ENCODE measurements around the gene ISCU. TPM values are rescaled to one million over a fixed set of nuclear protein-coding genes. Genes with fewer than 3 reads are reported as not detected.

ISCU gene
- 10 to 100 TPM; 38.7 to 87.2 TPM for polyA plus RNA-seq

DNA sequence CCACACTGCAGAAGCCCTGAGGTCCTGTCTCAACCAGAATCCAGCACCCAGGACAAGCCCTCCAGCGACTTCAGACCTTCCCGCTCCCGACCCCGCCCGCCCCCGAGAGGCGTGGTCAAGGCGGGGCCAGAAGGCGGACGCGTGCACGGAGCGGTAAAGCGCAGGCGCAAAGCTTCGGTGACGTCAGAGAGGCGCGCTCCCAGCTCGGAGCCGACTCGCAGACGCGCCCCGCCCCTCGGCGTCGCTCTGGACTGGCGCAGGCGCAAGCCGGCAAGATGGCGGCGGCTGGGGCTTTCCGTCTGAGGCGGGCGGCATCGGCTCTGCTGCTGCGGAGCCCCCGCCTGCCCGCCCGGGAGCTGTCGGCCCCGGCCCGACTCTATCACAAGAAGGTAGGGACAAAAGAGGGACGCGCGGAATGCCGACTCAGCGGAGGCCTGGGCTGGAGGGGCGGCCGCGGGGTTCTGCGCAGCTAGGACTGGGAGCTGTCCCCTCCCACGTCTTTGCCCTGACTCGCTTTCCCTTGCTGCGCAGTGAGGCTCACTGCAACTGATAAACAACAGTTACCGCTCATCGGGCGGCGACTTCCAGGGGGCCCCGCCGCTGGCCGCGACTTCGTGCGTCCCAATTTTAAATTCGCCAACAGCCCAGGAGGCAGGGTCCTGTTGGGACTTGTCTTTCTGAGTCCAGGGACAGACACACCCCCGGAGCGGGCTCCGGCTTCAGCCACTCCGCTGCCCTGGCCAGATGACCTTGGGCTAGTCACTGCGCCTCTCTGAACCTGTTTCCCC, at the start of gene ISCU:
Gene ISCU, plus strand, starts transcription at position 249 of the 788 bp plus-strand sequence. Its CDS starts 27 bp downstream, at position 276.
- WGBS, 2 donors: 0% methylated on average over 64 to 72 of the region's 72 CpGs
- Histone ChIP-seq H3K27ac (ENCODE audit: low read depth in 2 of 2, low read length in 1 of 2) (peak within 1 kb of the TSS; percentile 91 to 95), H3K27me3 (ENCODE audit: control insufficient read depth in 1 of 2, insufficient read depth in 2 of 2, low read length in 2 of 2) (no peaks in the 10 kb centered on the region), H3K9me3 (ENCODE audit: control insufficient read depth in 2 of 2, insufficient read depth in 1 of 2, low read depth in 1 of 2, low read length in 1 of 2) (no peaks in the 10 kb centered on the region), H3K4me1 (ENCODE audit: control insufficient read depth in 2 of 2, insufficient read depth in 2 of 2, low read length in 1 of 2) (peaks cover 3 to 7% of the 10 kb centered on the region in 2 donors), H3K36me3 (ENCODE audit: control insufficient read depth in 2 of 2, insufficient read depth in 2 of 2, low read length in 1 of 2) (peaks cover 7 to 14% of the 10 kb centered on the region in 2 donors), H3K4me3 (ENCODE audit: low read depth in 1 of 2, low read length in 2 of 2) (peak within 1 kb of the TSS; percentile 97 to 99)

GRCh38 chr12:108514468-108514972, 47.9 kb upstream of the ISCU start:
- Histone ChIP-seq H3K27ac (ENCODE audit: low read depth in 2 of 2, low read length in 1 of 2) (no peak overlapping the region), H3K4me3 (ENCODE audit: low read depth in 1 of 2, low read length in 2 of 2) (peak overlapping the region; percentile 20 to 43), H3K4me1 (ENCODE audit: control insufficient read depth in 2 of 2, insufficient read depth in 2 of 2, low read length in 1 of 2) (peaks cover 6 to 13% of the 10 kb centered on the region in 2 donors), H3K9me3 (ENCODE audit: control insufficient read depth in 2 of 2, insufficient read depth in 1 of 2, low read depth in 1 of 2, low read length in 1 of 2) (no peaks in the 10 kb centered on the region), H3K27me3 (ENCODE audit: control insufficient read depth in 1 of 2, insufficient read depth in 2 of 2, low read length in 2 of 2) (no peaks in the 10 kb centered on the region), H3K36me3 (ENCODE audit: control insufficient read depth in 2 of 2, insufficient read depth in 2 of 2, low read length in 1 of 2) (peaks cover 5 to 13% of the 10 kb centered on the region in 2 donors)
- WGBS, 2 donors: 28 to 29% methylated on average over 19 of the region's 19 CpGs

GRCh38 chr12:108514973-108515814, 47.2 kb upstream of the ISCU start, which contains the start of gene FICD:
Gene FICD (plus strand): TSS chr12:108515277. CDS start chr12:108516973, 1,696 bp downstream.
- Histone ChIP-seq H3K9me3 (ENCODE audit: control insufficient read depth in 2 of 2, insufficient read depth in 1 of 2, low read depth in 1 of 2, low read length in 1 of 2) (no peaks in the 10 kb centered on the region), H3K27me3 (ENCODE audit: control insufficient read depth in 1 of 2, insufficient read depth in 2 of 2, low read length in 2 of 2) (no peaks in the 10 kb centered on the region), H3K4me1 (ENCODE audit: control insufficient read depth in 2 of 2, insufficient read depth in 2 of 2, low read length in 1 of 2) (peaks cover 6 to 13% of the 10 kb centered on the region in 2 donors), H3K27ac (ENCODE audit: low read depth in 2 of 2, low read length in 1 of 2) (peak within 1 kb of the TSS; percentile 62 to 80), H3K36me3 (ENCODE audit: control insufficient read depth in 2 of 2, insufficient read depth in 2 of 2, low read length in 1 of 2) (peaks cover 5 to 18% of the 10 kb centered on the region in 2 donors), H3K4me3 (ENCODE audit: low read depth in 1 of 2, low read length in 2 of 2) (peak within 1 kb of the TSS; percentile 74 to 86)
- WGBS, 2 donors: 0 to 1% methylated on average over 61 to 67 of the region's 67 CpGs

GRCh38 chr12:108515916-108516315, 46.5 kb upstream of the ISCU start:
- H3K27me3 ChIP-seq (ENCODE audit: control insufficient read depth in 1 of 2, insufficient read depth in 2 of 2, low read length in 2 of 2): no peaks in the 10 kb centered on the region
- peak overlapping the region in 1 of 2 donors; percentile 80 for H3K27ac ChIP-seq (ENCODE audit: low read depth in 2 of 2, low read length in 1 of 2)
- peaks cover 5 to 23% of the 10 kb centered on the region in 2 donors for H3K36me3 ChIP-seq (ENCODE audit: control insufficient read depth in 2 of 2, insufficient read depth in 2 of 2, low read length in 1 of 2)
- H3K9me3 ChIP-seq (ENCODE audit: control insufficient read depth in 2 of 2, insufficient read depth in 1 of 2, low read depth in 1 of 2, low read length in 1 of 2): no peaks in the 10 kb centered on the region
- H3K4me1 ChIP-seq (ENCODE audit: control insufficient read depth in 2 of 2, insufficient read depth in 2 of 2, low read length in 1 of 2): peaks cover 6 to 13% of the 10 kb centered on the region in 2 donors
- H3K4me3 ChIP-seq (ENCODE audit: low read depth in 1 of 2, low read length in 2 of 2): peak overlapping the region; percentile 74 to 86
- WGBS, 2 donors: 58 to 61% methylated on average over 5 of the region's 5 CpGs

DNA sequence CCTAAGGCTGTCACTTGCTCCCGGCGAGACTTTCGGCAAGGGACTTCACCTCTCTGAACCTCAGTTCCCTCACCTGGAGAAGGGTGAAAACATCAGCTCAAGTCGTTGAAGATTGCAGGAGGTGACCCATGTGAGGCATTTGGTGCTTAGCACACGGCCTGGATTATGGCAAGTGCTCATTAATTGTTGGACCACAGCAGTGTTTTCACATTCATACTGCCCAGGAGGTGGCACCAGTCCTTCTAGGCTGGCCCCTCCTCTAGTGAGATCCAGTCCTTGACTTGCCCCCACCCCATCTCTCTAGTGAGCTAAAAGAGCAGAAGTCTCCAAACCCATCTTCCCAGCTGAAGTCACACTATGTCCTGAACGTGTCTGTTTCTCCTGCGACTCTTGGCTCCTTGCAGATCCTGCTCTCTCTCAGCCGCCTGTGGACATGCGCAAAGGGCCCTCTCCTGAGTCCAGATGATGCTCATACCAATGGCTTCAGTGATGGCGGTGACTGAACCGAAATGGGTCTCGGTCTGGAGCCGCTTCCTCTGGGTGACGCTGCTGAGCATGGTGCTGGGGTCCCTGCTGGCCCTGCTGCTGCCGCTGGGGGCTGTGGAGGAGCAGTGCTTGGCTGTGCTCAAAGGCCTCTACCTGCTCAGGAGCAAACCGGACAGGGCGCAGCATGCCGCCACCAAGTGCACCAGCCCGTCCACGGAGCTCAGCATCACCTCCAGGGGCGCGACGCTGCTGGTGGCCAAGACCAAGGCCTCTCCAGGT, 45.7 kb upstream of the ISCU start:
- Histone ChIP-seq H3K27ac (ENCODE audit: low read depth in 2 of 2, low read length in 1 of 2) (no peak overlapping the region), H3K4me1 (ENCODE audit: control insufficient read depth in 2 of 2, insufficient read depth in 2 of 2, low read length in 1 of 2) (peaks cover 6 to 13% of the 10 kb centered on the region in 2 donors), H3K27me3 (ENCODE audit: control insufficient read depth in 1 of 2, insufficient read depth in 2 of 2, low read length in 2 of 2) (no peaks in the 10 kb centered on the region), H3K9me3 (ENCODE audit: control insufficient read depth in 2 of 2, insufficient read depth in 1 of 2, low read depth in 1 of 2, low read length in 1 of 2) (no peaks in the 10 kb centered on the region), H3K36me3 (ENCODE audit: control insufficient read depth in 2 of 2, insufficient read depth in 2 of 2, low read length in 1 of 2) (peaks cover 5 to 27% of the 10 kb centered on the region in 2 donors), H3K4me3 (ENCODE audit: low read depth in 1 of 2, low read length in 2 of 2) (no peak overlapping the region)
- 86 to 87% methylated on average over 23 of the region's 23 CpGs for WGBS, 2 donors

- Histone ChIP-seq H3K27me3 (ENCODE audit: control insufficient read depth in 1 of 2, insufficient read depth in 2 of 2, low read length in 2 of 2) (no peaks in the 10 kb centered on the region), H3K4me3 (ENCODE audit: low read depth in 1 of 2, low read length in 2 of 2) (no peak overlapping the region), H3K36me3 (ENCODE audit: control insufficient read depth in 2 of 2, insufficient read depth in 2 of 2, low read length in 1 of 2) (peaks cover 5 to 28% of the 10 kb centered on the region in 2 donors), H3K9me3 (ENCODE audit: control insufficient read depth in 2 of 2, insufficient read depth in 1 of 2, low read depth in 1 of 2, low read length in 1 of 2) (no peaks in the 10 kb centered on the region), H3K4me1 (ENCODE audit: control insufficient read depth in 2 of 2, insufficient read depth in 2 of 2, low read length in 1 of 2) (peaks cover 6 to 13% of the 10 kb centered on the region in 2 donors), H3K27ac (ENCODE audit: low read depth in 2 of 2, low read length in 1 of 2) (no peak overlapping the region)
- WGBS, 2 donors: 83 to 86% methylated on average over 12 of the region's 12 CpGs
These were observed 44.9 kb upstream of the ISCU start for GRCh38 chr12:108517288-108518100.

DNA sequence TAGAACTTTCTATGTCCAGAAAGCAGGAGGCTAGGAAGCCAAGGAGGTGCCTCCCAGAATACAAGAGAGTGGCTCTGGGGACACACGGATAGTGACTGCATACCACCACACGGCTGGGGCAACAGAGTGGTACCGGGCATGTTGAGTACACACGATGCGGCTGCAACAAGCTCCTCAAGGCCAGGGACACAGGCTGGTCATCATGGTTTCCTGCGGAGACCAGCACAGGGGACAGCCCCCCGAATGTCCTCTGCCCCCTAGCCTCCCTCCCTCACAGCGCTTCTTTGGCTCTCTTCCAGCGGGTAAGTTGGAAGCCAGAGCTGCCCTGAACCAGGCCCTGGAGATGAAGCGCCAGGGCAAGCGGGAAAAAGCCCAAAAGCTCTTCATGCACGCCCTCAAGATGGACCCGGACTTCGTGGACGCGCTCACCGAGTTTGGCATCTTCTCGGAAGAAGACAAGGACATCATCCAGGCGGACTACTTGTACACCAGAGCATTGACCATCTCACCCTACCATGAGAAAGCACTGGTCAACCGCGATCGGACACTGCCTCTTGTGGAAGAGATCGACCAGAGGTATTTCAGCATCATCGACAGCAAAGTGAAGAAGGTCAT, 44.2 kb upstream of the ISCU start:
- Histone ChIP-seq H3K4me1 (ENCODE audit: control insufficient read depth in 2 of 2, insufficient read depth in 2 of 2, low read length in 1 of 2) (peaks cover 6 to 13% of the 10 kb centered on the region in 2 donors), H3K9me3 (ENCODE audit: control insufficient read depth in 2 of 2, insufficient read depth in 1 of 2, low read depth in 1 of 2, low read length in 1 of 2) (no peaks in the 10 kb centered on the region), H3K36me3 (ENCODE audit: control insufficient read depth in 2 of 2, insufficient read depth in 2 of 2, low read length in 1 of 2) (peaks cover 7 to 31% of the 10 kb centered on the region in 2 donors), H3K27me3 (ENCODE audit: control insufficient read depth in 1 of 2, insufficient read depth in 2 of 2, low read length in 2 of 2) (no peaks in the 10 kb centered on the region), H3K4me3 (ENCODE audit: low read depth in 1 of 2, low read length in 2 of 2) (no peak overlapping the region), H3K27ac (ENCODE audit: low read depth in 2 of 2, low read length in 1 of 2) (no peak overlapping the region)
- 94 to 95% methylated on average over 22 to 24 of the region's 24 CpGs for WGBS, 2 donors

GRCh38 chr12:108518716-108519496, 43.5 kb upstream of the ISCU start:
- Histone ChIP-seq H3K27ac (ENCODE audit: low read depth in 2 of 2, low read length in 1 of 2) (no peak overlapping the region), H3K27me3 (ENCODE audit: control insufficient read depth in 1 of 2, insufficient read depth in 2 of 2, low read length in 2 of 2) (no peaks in the 10 kb centered on the region), H3K9me3 (ENCODE audit: control insufficient read depth in 2 of 2, insufficient read depth in 1 of 2, low read depth in 1 of 2, low read length in 1 of 2) (no peaks in the 10 kb centered on the region), H3K4me3 (ENCODE audit: low read depth in 1 of 2, low read length in 2 of 2) (no peak overlapping the region), H3K4me1 (ENCODE audit: control insufficient read depth in 2 of 2, insufficient read depth in 2 of 2, low read length in 1 of 2) (peaks cover 6 to 13% of the 10 kb centered on the region in 2 donors), H3K36me3 (ENCODE audit: control insufficient read depth in 2 of 2, insufficient read depth in 2 of 2, low read length in 1 of 2) (peaks cover 12 to 37% of the 10 kb centered on the region in 2 donors)
- WGBS, 2 donors: 92 to 93% methylated on average over 39 of the region's 39 CpGs
